Measurements from ENCODE around the gene TMEM91. TPM values are rescaled to one million over a fixed set of nuclear protein-coding genes. Genes with fewer than 3 reads are reported as not detected.

The TMEM91 gene
- total and polyA plus RNA-seq, 9 of the 15 experiments (the other 6 are each of a cell fraction or from before 2014, with no cell fraction given): 1.2 to 5.2 (median 2.7) TPM

DNA sequence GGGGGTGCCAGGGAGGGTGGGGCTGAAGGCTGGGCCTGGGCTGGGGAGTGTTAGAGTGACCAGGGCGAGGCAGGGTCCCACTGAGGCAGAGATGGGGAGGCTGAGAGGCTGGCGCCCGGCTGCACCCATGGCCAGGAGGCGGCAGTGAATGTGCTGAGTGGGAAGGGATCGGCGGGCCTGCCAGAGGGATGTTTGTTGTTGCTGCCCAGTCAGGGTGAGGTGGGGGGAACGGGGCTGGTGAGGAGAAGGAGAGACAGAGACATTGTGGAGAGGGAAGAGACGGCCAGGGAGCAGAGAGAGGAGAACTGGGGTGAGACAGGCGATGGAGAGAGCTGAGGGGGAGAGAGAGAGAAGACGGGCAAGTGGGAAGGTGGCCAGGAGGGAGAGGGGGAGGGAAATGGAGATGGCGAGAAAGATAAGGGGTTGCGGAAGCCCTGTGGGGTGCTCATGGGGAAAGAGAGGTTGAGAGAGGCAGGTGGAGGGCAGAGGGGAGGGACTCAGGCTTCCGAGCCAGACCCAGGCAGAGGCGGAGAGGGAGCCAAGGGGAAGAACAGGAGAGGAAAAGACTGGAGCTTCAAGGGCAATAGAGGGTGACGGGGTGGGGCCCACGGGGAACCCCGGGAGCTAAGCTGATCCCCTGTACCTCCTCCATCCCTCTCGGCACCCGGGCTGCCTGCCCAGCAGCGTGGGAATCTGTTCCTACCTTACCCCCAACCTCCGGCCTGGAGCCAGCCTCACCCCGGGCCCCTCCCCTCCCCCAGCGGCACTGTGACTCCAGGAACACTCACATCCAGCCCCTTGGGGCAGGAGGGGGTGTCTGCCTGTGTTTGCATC is 51.5 kb downstream of the TMEM91 start (continued):
- TF ChIP-seq GABPB2 (CRISPR knock-in tag; conservative IDR thresholded peaks at IDR 0.05): no peak
- TF ChIP-seq TGIF2 (CRISPR knock-in tag; IDR thresholded peaks at IDR 0.05): 0 out of 2 replicates have a peak, but pooled peaks have one; percentile 12
- no peak for TF ChIP-seq SRSF3 (IDR thresholded peaks at IDR 0.05; ENCODE audit: insufficient read depth, low read length)
- TF ChIP-seq, protein P1, sequence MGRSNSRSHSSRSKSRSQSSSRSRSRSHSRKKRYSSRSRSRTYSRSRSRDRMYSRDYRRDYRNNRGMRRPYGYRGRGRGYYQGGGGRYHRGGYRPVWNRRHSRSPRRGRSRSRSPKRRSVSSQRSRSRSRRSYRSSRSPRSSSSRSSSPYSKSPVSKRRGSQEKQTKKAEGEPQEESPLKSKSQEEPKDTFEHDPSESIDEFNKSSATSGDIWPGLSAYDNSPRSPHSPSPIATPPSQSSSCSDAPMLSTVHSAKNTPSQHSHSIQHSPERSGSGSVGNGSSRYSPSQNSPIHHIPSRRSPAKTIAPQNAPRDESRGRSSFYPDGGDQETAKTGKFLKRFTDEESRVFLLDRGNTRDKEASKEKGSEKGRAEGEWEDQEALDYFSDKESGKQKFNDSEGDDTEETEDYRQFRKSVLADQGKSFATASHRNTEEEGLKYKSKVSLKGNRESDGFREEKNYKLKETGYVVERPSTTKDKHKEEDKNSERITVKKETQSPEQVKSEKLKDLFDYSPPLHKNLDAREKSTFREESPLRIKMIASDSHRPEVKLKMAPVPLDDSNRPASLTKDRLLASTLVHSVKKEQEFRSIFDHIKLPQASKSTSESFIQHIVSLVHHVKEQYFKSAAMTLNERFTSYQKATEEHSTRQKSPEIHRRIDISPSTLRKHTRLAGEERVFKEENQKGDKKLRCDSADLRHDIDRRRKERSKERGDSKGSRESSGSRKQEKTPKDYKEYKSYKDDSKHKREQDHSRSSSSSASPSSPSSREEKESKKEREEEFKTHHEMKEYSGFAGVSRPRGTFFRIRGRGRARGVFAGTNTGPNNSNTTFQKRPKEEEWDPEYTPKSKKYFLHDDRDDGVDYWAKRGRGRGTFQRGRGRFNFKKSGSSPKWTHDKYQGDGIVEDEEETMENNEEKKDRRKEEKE (IDR thresholded peaks at IDR 0.05; ENCODE audit: borderline replicate concordance in 1 of 2, control insufficient read depth in 1 of 2, low read depth in 2 of 2, low read length in 1 of 2): no peak
- no peak for TF ChIP-seq SAP30 (IDR thresholded peaks at IDR 0.05; ENCODE audit: borderline replicate concordance, insufficient read depth, low read depth, low read length, poor library complexity, severe bottlenecking)
- TF ChIP-seq, protein P2, sequence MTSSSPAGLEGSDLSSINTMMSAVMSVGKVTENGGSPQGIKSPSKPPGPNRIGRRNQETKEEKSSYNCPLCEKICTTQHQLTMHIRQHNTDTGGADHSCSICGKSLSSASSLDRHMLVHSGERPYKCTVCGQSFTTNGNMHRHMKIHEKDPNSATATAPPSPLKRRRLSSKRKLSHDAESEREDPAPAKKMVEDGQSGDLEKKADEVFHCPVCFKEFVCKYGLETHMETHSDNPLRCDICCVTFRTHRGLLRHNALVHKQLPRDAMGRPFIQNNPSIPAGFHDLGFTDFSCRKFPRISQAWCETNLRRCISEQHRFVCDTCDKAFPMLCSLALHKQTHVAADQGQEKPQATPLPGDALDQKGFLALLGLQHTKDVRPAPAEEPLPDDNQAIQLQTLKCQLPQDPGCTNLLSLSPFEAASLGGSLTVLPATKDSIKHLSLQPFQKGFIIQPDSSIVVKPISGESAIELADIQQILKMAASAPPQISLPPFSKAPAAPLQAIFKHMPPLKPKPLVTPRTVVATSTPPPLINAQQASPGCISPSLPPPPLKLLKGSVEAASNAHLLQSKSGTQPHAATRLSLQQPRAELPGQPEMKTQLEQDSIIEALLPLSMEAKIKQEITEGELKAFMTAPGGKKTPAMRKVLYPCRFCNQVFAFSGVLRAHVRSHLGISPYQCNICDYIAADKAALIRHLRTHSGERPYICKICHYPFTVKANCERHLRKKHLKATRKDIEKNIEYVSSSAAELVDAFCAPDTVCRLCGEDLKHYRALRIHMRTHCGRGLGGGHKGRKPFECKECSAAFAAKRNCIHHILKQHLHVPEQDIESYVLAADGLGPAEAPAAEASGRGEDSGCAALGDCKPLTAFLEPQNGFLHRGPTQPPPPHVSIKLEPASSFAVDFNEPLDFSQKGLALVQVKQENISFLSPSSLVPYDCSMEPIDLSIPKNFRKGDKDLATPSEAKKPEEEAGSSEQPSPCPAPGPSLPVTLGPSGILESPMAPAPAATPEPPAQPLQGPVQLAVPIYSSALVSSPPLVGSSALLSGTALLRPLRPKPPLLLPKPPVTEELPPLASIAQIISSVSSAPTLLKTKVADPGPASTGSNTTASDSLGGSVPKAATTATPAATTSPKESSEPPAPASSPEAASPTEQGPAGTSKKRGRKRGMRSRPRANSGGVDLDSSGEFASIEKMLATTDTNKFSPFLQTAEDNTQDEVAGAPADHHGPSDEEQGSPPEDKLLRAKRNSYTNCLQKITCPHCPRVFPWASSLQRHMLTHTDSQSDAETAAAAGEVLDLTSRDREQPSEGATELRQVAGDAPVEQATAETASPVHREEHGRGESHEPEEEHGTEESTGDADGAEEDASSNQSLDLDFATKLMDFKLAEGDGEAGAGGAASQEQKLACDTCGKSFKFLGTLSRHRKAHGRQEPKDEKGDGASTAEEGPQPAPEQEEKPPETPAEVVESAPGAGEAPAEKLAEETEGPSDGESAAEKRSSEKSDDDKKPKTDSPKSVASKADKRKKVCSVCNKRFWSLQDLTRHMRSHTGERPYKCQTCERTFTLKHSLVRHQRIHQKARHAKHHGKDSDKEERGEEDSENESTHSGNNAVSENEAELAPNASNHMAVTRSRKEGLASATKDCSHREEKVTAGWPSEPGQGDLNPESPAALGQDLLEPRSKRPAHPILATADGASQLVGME (CRISPR knock-in tag; IDR thresholded peaks at IDR 0.05): no peak
- TF ChIP-seq, protein P3, sequence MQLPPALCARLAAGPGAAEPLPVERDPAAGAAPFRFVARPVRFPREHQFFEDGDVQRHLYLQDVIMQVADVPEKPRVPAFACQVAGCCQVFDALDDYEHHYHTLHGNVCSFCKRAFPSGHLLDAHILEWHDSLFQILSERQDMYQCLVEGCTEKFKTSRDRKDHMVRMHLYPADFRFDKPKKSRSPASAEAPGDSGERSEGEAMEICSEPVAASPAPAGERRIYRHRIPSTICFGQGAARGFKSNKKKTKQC (CRISPR knock-in tag; IDR thresholded peaks at IDR 0.05): no peak
- no peak for TF ChIP-seq U2AF1 (optimal IDR thresholded peaks at IDR 0.05; ENCODE audit: low read depth, low read length)
- peak; percentile 96 for TF ChIP-seq OTX1 (CRISPR knock-in tag; IDR thresholded peaks at IDR 0.05)

Measured in K562 (cell line).